ENCODE results near the gene ARID1B.
"Not testable (repeated sequence)": the region's sequence is repeated elsewhere in the genome, so short reads cannot be mapped to it uniquely, and the experiment has no call there.

Gene ARID1B

GRCh38 chr6:156982168-156982567, 205.0 kb downstream of the ARID1B start:
- DNase-seq (ENCODE audit: low read depth) = no peak
- no peak overlapping the region for H3K4me3 ChIP-seq (ENCODE audit: low read depth, low read length)
- no peak for TF ChIP-seq CTCF (IDR thresholded peaks at IDR 0.05; ENCODE audit: insufficient read depth, low read depth, low read length, missing control alignments)

- not testable (repeated sequence) for H3K4me3 ChIP-seq (ENCODE audit: low read depth, low read length); DNase-seq (ENCODE audit: low read depth)
Observed at GRCh38 chr6:156982864-156983263, 205.7 kb downstream of the ARID1B start.

GRCh38 chr6:156984178-156984738, 207.1 kb downstream of the ARID1B start:
- TF ChIP-seq CTCF (IDR thresholded peaks at IDR 0.05; ENCODE audit: insufficient read depth, low read depth, low read length, missing control alignments) = no peak
- peak; percentile 65 for DNase-seq (ENCODE audit: low read depth)
- no peak overlapping the region; the same call in 1 of the 2 replicates for H3K4me3 ChIP-seq (ENCODE audit: low read depth, low read length)

GRCh38 chr6:156985309-156985708, 208.1 kb downstream of the ARID1B start:
- TF ChIP-seq CTCF (IDR thresholded peaks at IDR 0.05; ENCODE audit: insufficient read depth, low read depth, low read length, missing control alignments) = no peak
- DNase-seq (ENCODE audit: low read depth) = no peak

GRCh38 chr6:156988276-156989158, 211.3 kb downstream of the ARID1B start:
- DNase-seq (ENCODE audit: low read depth) = peak; percentile 83
- TF ChIP-seq CTCF (IDR thresholded peaks at IDR 0.05; ENCODE audit: insufficient read depth, low read depth, low read length, missing control alignments) = no peak
- H3K4me3 ChIP-seq (ENCODE audit: low read depth, low read length) = peak overlapping the region; percentile 31

More at GRCh38 chr6:156985309-156985708, 208.1 kb downstream of the ARID1B start:
- H3K4me3 ChIP-seq (ENCODE audit: low read depth, low read length) = no peak overlapping the region

- no peak overlapping the region for H3K4me3 ChIP-seq (ENCODE audit: low read depth, low read length)
- TF ChIP-seq CTCF (IDR thresholded peaks at IDR 0.05; ENCODE audit: insufficient read depth, low read depth, low read length, missing control alignments) = no peak
- no peak for DNase-seq (ENCODE audit: low read depth)
Observed at GRCh38 chr6:156989159-156989806, 212.1 kb downstream of the ARID1B start.
